Epithelial cell of esophagus (primary cell): ENCODE data around the gene HEXB.

Experiments used
- DNase-seq: peaks from one replicate; pipeline ENCODE4 v3.0.0; 2010; ENCODE audit warnings: low read depth
- H3K4me3 ChIP-seq: 2 replicates; pipeline ENCODE4 v1.5.1; 2011; ENCODE audit warnings: mild to moderate bottlenecking, low read length, control low read depth
- CTCF ChIP-seq: IDR thresholded peaks from 2 replicates; pipeline ENCODE4 v1.5.1; 2011; ENCODE audit warnings: low read depth, mild to moderate bottlenecking, low read length, control low read depth, inconsistent platforms; ENCODE audit not compliant: insufficient read depth; ENCODE audit errors: missing control alignments

Gene HEXB

GRCh38 chr5:74684900-74685851 lies at the start of gene HEXB:
TSS of gene HEXB (plus strand) at chr5:74685233. CDS start at chr5:74685261, 28 bp downstream.
- peak within 1 kb of the TSS; percentile 81 for H3K4me3 ChIP-seq
- DNase-seq = peak; percentile 90

GRCh38 chr5:74636149-74636548 lies 48.9 kb upstream of the HEXB start:
- no peak for TF ChIP-seq CTCF
- no peak overlapping the region for H3K4me3 ChIP-seq
- no peak for DNase-seq

More at GRCh38 chr5:74684900-74685851, at the start of gene HEXB:
- no peak for TF ChIP-seq CTCF

- no peak overlapping the region for H3K4me3 ChIP-seq
- no peak for TF ChIP-seq CTCF
- DNase-seq = peak; percentile 75
Observed at GRCh38 chr5:74636552-74636951, 48.5 kb upstream of the HEXB start.

- H3K4me3 ChIP-seq = peak overlapping the region; percentile 2
- no peak for DNase-seq
- TF ChIP-seq CTCF = no peak
Observed at GRCh38 chr5:74638544-74638969, 46.5 kb upstream of the HEXB start.

GRCh38 chr5:74638970-74639806 lies 45.8 kb upstream of the HEXB start:
- DNase-seq = peak; percentile 49
- peak overlapping the region; percentile 77 for H3K4me3 ChIP-seq
- TF ChIP-seq CTCF = no peak

- peak; percentile 37 for TF ChIP-seq CTCF
- H3K4me3 ChIP-seq = peak overlapping the region; percentile 77
- peak; percentile 47 for DNase-seq
Observed at GRCh38 chr5:74639807-74640449, 45.1 kb upstream of the HEXB start.
